HAP-1 (cell line): ENCODE measurements around the gene EPHA8.

ENCODE experiments used
- DNase-seq, 2 experiments: peaks; one replicate each; pipeline ENCODE4 v3.0.0-alpha.2; 2016 to 2020; ENCODE audit warnings: low spot score in 2 of 2
- H3K27me3 ChIP-seq: fragments of 250-450 bp; sonication (Bioruptor Pico); 2 replicates; pipeline ENCODE4 v1.5.1; 2020; ENCODE audit warnings: low read depth, mild to moderate bottlenecking, moderate library complexity
- H3K36me3 ChIP-seq: fragments of 250-450 bp; sonication (Bioruptor Pico); replicated peaks from 2 replicates; pipeline ENCODE4 v1.5.1; 2020; ENCODE audit warnings: mild to moderate bottlenecking
- H3K4me1 ChIP-seq: fragments of 250-450 bp; sonication (Bioruptor Pico); 2 replicates; pipeline ENCODE4 v1.5.1; 2020; ENCODE audit warnings: mild to moderate bottlenecking
- H3K4me3 ChIP-seq: fragments of 250-450 bp; sonication (Bioruptor Pico); 2 replicates; pipeline ENCODE4 v1.5.1; 2020; ENCODE audit warnings: mild to moderate bottlenecking, moderate library complexity
- H3K9me3 ChIP-seq: fragments of 250-450 bp; sonication (Bioruptor Pico); 2 replicates; pipeline ENCODE4 v1.5.1; 2020; ENCODE audit warnings: mild to moderate bottlenecking, moderate library complexity
- in situ Hi-C: fragments of 300-500 bp; cut with MboI; formaldehyde crosslinking; loops from 3 replicates; pipeline ENCODE4 v1.14.3; 2020; ENCODE audit warnings: low sequenced_read_pairs, inconsistent platforms, mixed read lengths

The EPHA8 gene

DNA sequence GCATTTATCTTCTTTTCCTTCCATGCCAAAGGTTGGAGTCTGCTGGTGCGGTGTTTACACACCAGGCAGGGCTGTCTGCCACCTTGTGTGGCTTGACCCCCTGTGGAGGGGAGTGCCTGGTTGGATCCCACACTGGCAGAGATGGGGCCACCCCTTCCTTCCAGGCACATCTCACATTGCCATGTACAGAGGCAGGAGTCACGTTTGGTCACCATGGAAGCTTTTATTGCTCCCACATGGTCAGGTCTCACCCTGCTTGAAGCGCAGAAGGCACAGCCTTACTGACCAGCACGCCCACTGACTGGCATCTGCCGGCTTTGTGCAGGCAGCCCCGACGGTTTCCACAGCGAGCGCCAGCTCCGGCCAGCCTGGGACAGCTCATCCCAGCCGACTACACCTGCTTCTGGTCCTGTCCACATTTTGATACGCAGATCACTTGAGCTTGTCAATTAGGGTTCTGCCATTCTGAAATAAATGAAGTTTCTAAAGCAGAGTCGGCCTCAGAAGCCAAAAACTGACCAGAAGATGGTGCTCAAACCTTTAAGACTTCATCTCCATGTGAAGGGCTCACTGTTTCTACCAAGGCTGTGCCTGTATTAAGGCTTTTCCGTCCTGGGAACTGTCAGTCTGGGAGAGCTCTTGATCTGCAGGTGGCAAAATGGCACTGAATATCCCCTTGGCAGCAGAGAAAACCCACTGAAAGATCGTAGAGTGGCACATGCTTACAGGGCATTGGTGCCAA, 35.6 kb upstream of the EPHA8 start:
- Histone ChIP-seq H3K27me3 (no peaks in the 10 kb centered on the region), H3K36me3 (peaks cover 14% of the 10 kb centered on the region), H3K9me3 (no peaks in the 10 kb centered on the region), H3K4me3 (no peak overlapping the region), H3K4me1 (no peaks in the 10 kb centered on the region)
- DNase-seq: no peak
- in situ Hi-C loops: no loop called here

GRCh38 chr1:22528451-22528850, 34.8 kb upstream of the EPHA8 start:
- H3K36me3 ChIP-seq: peaks cover 14% of the 10 kb centered on the region
- H3K4me3 ChIP-seq: no peak overlapping the region
- no peak for DNase-seq
- no peaks in the 10 kb centered on the region for H3K27me3 ChIP-seq
- H3K4me1 ChIP-seq: no peaks in the 10 kb centered on the region
- in situ Hi-C loops: no loop called here
- no peaks in the 10 kb centered on the region for H3K9me3 ChIP-seq

- no peaks in the 10 kb centered on the region for H3K4me1 ChIP-seq
- H3K27me3 ChIP-seq: no peaks in the 10 kb centered on the region
- DNase-seq: no peak
- no peak overlapping the region for H3K4me3 ChIP-seq
- H3K9me3 ChIP-seq: no peaks in the 10 kb centered on the region
- H3K36me3 ChIP-seq: peaks cover 9% of the 10 kb centered on the region; the same call in 1 of the 2 replicates
- in situ Hi-C loops: no loop called here
These were observed 33.2 kb upstream of the EPHA8 start for GRCh38 chr1:22529901-22530621.

GRCh38 chr1:22530715-22531114, 32.6 kb upstream of the EPHA8 start:
- H3K36me3 ChIP-seq: peaks cover 9% of the 10 kb centered on the region; the same call in 1 of the 2 replicates
- no peaks in the 10 kb centered on the region for H3K4me1 ChIP-seq
- no peaks in the 10 kb centered on the region for H3K9me3 ChIP-seq
- in situ Hi-C loops: no loop called here
- H3K27me3 ChIP-seq: no peaks in the 10 kb centered on the region
- DNase-seq: no peak
- no peak overlapping the region for H3K4me3 ChIP-seq

- H3K4me1 ChIP-seq: no peaks in the 10 kb centered on the region
- peaks cover 8% of the 10 kb centered on the region; the same call in 1 of the 2 replicates for H3K36me3 ChIP-seq
- in situ Hi-C loops: no loop called here
These were observed 32.0 kb upstream of the EPHA8 start for GRCh38 chr1:22531251-22531650.

GRCh38 chr1:22533244-22533895, 29.9 kb upstream of the EPHA8 start:
- H3K27me3 ChIP-seq: no peaks in the 10 kb centered on the region
- H3K4me3 ChIP-seq: no peak overlapping the region
- no peaks in the 10 kb centered on the region for H3K9me3 ChIP-seq
- in situ Hi-C loops: no loop called here
- DNase-seq: no peak
- no peaks in the 10 kb centered on the region for H3K4me1 ChIP-seq
- H3K36me3 ChIP-seq: no peaks in the 10 kb centered on the region

More at GRCh38 chr1:22531251-22531650, 32.0 kb upstream of the EPHA8 start:
- no peaks in the 10 kb centered on the region for H3K27me3 ChIP-seq
- no peak overlapping the region for H3K4me3 ChIP-seq
- DNase-seq: no peak
- H3K9me3 ChIP-seq: no peaks in the 10 kb centered on the region

- Histone ChIP-seq H3K4me3 (no peak overlapping the region), H3K9me3 (no peaks in the 10 kb centered on the region), H3K36me3 (no peaks in the 10 kb centered on the region), H3K4me1 (no peaks in the 10 kb centered on the region), H3K27me3 (no peaks in the 10 kb centered on the region)
- no peak for DNase-seq
- in situ Hi-C loops: no loop called here
These were observed 28.3 kb upstream of the EPHA8 start for GRCh38 chr1:22534951-22535350.

- H3K27me3 ChIP-seq: no peaks in the 10 kb centered on the region
- H3K4me1 ChIP-seq: no peaks in the 10 kb centered on the region
- in situ Hi-C loops: no loop called here
These were observed 27.9 kb upstream of the EPHA8 start for GRCh38 chr1:22535399-22535798.

DNA sequence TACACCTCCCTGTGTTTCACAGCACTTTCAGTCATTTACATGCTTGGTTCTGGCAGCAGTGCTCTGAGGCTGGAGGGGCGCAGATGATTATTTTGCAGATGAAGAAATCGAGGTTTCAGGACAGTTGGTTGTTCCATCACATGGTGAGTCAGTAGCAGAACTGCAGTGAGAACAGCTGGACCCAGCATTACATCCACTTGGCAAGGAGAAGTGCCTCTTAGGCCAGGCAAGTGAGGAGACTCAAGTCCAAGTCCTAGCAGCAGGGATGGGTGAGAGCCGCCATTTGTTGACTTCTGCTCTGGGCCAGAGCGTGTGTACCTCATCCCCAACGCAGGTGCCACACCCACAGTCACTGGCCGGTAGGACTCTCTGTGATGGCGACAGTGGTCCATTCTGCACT, 26.8 kb upstream of the EPHA8 start:
- in situ Hi-C loops: no loop called here
- no peaks in the 10 kb centered on the region for H3K9me3 ChIP-seq
- H3K4me1 ChIP-seq: no peaks in the 10 kb centered on the region

More at GRCh38 chr1:22535399-22535798, 27.9 kb upstream of the EPHA8 start:
- no peak for DNase-seq
- Histone ChIP-seq H3K4me3 (no peak overlapping the region), H3K9me3 (no peaks in the 10 kb centered on the region), H3K36me3 (no peaks in the 10 kb centered on the region)

DNA sequence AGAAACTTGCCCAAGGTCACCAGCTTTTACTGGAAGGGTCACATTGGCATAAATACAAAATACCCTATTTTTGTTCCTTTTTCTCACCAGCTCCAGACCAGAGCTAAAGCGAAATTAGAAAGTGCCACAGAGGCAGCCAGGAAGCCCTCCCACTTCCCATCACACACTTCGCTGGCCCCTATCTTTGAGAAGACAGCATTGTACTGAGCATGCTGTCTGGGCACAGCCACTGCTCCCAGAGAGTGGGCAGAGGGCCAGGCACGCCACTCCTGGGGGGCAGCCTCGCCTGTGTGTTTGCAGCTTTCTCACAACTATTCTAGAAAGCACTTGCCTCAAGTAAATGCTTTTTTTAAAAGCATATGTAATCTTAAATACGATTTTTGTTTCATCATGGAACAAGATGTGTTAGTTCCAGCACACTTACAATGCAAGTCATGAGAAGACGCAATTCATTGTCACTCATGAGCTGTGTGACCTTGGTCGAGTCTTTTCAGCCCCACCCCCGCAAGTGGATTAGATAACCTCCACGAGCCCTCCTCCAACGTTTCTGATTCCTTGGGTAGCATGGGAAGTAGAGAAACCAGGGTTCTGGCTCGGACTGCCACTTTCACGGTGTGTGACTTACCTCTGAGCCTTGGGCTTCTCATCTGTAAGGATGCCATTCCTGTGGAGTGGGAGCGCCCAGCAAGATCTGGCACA, 25.7 kb upstream of the EPHA8 start:
- Histone ChIP-seq H3K9me3 (no peaks in the 10 kb centered on the region), H3K36me3 (no peaks in the 10 kb centered on the region), H3K27me3 (no peaks in the 10 kb centered on the region), H3K4me3 (no peak overlapping the region), H3K4me1 (no peaks in the 10 kb centered on the region)
- in situ Hi-C loops: no loop called here
- no peak for DNase-seq

More for the DNA sequence above, 26.8 kb upstream of the EPHA8 start:
- Histone ChIP-seq H3K27me3 (no peaks in the 10 kb centered on the region), H3K36me3 (no peaks in the 10 kb centered on the region), H3K4me3 (no peak overlapping the region)
- DNase-seq: no peak

DNA sequence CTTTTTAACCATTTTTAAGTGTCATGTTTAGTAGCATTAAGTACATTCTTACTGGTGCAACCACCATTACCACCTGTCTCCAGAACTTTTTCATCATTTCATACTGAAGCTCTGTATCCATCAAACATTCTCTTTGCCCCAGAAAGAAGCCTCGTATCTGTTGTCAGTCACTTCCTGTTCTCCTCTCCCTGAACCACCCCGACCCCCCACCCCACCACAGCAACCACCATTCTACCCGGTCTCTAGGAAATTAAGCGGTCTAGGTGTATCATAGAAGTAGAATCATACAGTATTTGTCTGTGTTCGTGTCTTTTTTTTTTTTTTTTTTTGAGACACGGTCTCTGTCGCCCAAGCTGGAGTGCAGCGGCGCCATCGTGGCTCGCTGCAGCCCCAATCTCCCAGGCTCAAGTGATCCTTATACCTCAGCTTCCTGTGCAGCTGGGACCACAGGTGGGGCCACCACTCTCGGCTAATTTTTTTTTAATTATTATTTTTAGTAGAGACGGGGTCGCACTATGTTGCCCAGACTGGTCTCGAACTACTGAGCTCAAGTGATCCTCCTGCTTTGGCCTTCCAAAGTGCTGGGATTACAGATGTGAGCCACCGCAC, 23.7 kb upstream of the EPHA8 start:
- DNase-seq: no peak
- no peaks in the 10 kb centered on the region for H3K27me3 ChIP-seq
- H3K4me3 ChIP-seq: no peak overlapping the region
- no peaks in the 10 kb centered on the region for H3K9me3 ChIP-seq
- H3K4me1 ChIP-seq: no peaks in the 10 kb centered on the region
- in situ Hi-C loops: no loop called here
- H3K36me3 ChIP-seq: no peaks in the 10 kb centered on the region

- in situ Hi-C loops: no loop called here
- DNase-seq: no peak
- Histone ChIP-seq H3K4me1 (no peaks in the 10 kb centered on the region), H3K27me3 (peaks cover 5% of the 10 kb centered on the region), H3K36me3 (no peaks in the 10 kb centered on the region), H3K9me3 (no peaks in the 10 kb centered on the region), H3K4me3 (no peak overlapping the region)
These were observed 23.0 kb upstream of the EPHA8 start for GRCh38 chr1:22540337-22540736.

GRCh38 chr1:22542886-22543285, 20.4 kb upstream of the EPHA8 start:
- in situ Hi-C loops: no loop called here
- no peak for DNase-seq

More at GRCh38 chr1:22542886-22543285, 20.4 kb upstream of the EPHA8 start:
- Histone ChIP-seq H3K4me3 (no peak overlapping the region), H3K27me3 (peaks cover 16% of the 10 kb centered on the region), H3K36me3 (no peaks in the 10 kb centered on the region), H3K9me3 (no peaks in the 10 kb centered on the region), H3K4me1 (no peaks in the 10 kb centered on the region)
